Measurements from ENCODE around the gene TMEM178B. TPM values are rescaled to one million over a fixed set of nuclear protein-coding genes. Genes with fewer than 3 reads are reported as not detected.
"Not testable (repeated sequence)": the region's sequence is repeated elsewhere in the genome, so short reads cannot be mapped to it uniquely, and the experiment has no call there.

Gene TMEM178B
- total RNA-seq, 2 donors from 2014 or later, result 1.7 to 4.1 TPM

DNA sequence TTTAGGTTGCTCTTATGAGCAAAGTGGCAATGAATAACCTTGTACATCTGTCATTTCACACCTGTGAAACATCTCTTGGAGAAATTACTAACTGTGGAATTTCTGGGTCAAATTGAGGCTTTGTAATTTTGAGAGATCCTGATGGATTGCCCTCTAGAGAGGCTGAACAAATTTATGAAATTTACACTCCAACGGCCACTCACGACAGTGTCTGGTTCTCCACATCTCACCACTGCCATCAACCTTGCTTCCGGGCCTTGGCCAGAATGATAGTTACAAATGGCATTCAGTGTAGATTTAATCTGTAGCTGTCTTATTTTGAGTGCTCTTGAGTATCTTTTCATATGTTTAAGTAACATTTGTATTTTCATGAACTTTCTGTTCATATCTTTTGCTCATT lies 117.4 kb downstream of the TMEM178B start:
- TF ChIP-seq, protein P1, sequence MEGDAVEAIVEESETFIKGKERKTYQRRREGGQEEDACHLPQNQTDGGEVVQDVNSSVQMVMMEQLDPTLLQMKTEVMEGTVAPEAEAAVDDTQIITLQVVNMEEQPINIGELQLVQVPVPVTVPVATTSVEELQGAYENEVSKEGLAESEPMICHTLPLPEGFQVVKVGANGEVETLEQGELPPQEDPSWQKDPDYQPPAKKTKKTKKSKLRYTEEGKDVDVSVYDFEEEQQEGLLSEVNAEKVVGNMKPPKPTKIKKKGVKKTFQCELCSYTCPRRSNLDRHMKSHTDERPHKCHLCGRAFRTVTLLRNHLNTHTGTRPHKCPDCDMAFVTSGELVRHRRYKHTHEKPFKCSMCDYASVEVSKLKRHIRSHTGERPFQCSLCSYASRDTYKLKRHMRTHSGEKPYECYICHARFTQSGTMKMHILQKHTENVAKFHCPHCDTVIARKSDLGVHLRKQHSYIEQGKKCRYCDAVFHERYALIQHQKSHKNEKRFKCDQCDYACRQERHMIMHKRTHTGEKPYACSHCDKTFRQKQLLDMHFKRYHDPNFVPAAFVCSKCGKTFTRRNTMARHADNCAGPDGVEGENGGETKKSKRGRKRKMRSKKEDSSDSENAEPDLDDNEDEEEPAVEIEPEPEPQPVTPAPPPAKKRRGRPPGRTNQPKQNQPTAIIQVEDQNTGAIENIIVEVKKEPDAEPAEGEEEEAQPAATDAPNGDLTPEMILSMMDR (conservative IDR thresholded peaks at IDR 0.05), result no peak
- Histone ChIP-seq H3K4me3 (ENCODE audit: low read length) (no peak overlapping the region), H3K9me3 (ENCODE audit: control insufficient read depth, low read length) (no peaks in the 10 kb centered on the region), H3K27me3 (ENCODE audit: control insufficient read depth, insufficient read depth, low read length, poor library complexity, severe bottlenecking) (no peaks in the 10 kb centered on the region), H3K9ac (ENCODE audit: extremely low read depth, low read length, poor library complexity, severe bottlenecking) (no peak overlapping the region), H3K36me3 (ENCODE audit: control insufficient read depth, insufficient read depth, low read length) (no peaks in the 10 kb centered on the region), H3K4me1 (ENCODE audit: control insufficient read depth, insufficient read depth, low read length) (no peaks in the 10 kb centered on the region), H3K27ac (ENCODE audit: low read depth, low read length) (no peak overlapping the region)
- no peak overlapping the region for H3K4me3 Mint-ChIP-seq
- no peak for DNase-seq
- H3K4me1 Mint-ChIP-seq, result peaks cover 4% of the 10 kb centered on the region
- WGBS, 2 experiments (ENCODE audit: insufficient coverage in 1 of 2, insufficient read length in 1 of 2), result 86 to 92% methylated on average over 2 to 3 of the region's 3 CpGs
- H3K27me3 Mint-ChIP-seq (ENCODE audit: insufficient read depth), result no peaks in the 10 kb centered on the region
- H3K36me3 Mint-ChIP-seq (ENCODE audit: low read depth), result no peaks in the 10 kb centered on the region
- no peaks in the 10 kb centered on the region for H3K9me3 Mint-ChIP-seq
- H3K27ac Mint-ChIP-seq, result no peak overlapping the region

DNA sequence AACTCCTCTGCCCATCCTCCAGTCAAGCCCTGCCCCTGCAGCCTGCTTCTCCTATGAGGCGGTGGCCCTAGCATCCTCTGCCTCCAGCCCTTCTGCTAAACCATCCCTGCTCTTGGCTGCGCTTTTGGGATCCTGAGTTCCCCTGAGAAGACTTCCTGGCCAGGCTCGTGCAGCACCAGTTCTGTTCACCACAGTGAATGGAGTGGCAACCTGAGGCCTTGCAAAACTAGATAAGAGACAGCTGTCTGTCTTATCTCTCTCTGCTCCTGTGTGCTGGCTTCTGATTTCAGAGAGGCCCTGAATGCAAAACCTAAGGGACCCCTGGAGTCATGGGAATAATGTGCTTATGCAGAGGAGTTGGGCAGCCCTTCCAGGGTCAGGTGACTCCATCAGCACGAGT lies 119.2 kb downstream of the TMEM178B start:
- no peak overlapping the region for H3K4me3 Mint-ChIP-seq
- no peak overlapping the region for H3K9ac ChIP-seq (ENCODE audit: extremely low read depth, low read length, poor library complexity, severe bottlenecking)
- no peaks in the 10 kb centered on the region for H3K4me1 ChIP-seq (ENCODE audit: control insufficient read depth, insufficient read depth, low read length)
- no peaks in the 10 kb centered on the region for H3K36me3 Mint-ChIP-seq (ENCODE audit: low read depth)
- no peak overlapping the region for H3K27ac Mint-ChIP-seq
- H3K36me3 ChIP-seq (ENCODE audit: control insufficient read depth, insufficient read depth, low read length), result no peaks in the 10 kb centered on the region
- no peaks in the 10 kb centered on the region for H3K9me3 Mint-ChIP-seq
- no peak overlapping the region for H3K27ac ChIP-seq (ENCODE audit: low read depth, low read length)
- H3K27me3 ChIP-seq (ENCODE audit: control insufficient read depth, insufficient read depth, low read length, poor library complexity, severe bottlenecking), result no peaks in the 10 kb centered on the region
- H3K27me3 Mint-ChIP-seq (ENCODE audit: insufficient read depth), result no peaks in the 10 kb centered on the region
- DNase-seq, result no peak
- H3K4me3 ChIP-seq (ENCODE audit: low read length), result no peak overlapping the region
- no peaks in the 10 kb centered on the region for H3K9me3 ChIP-seq (ENCODE audit: control insufficient read depth, low read length)
- TF ChIP-seq, protein P1 (conservative IDR thresholded peaks at IDR 0.05), result no peak
- 77 to 100% methylated on average over 1 to 4 of the region's 4 CpGs for WGBS, 2 experiments (ENCODE audit: insufficient coverage in 1 of 2, insufficient read length in 1 of 2)
- peaks cover 4% of the 10 kb centered on the region for H3K4me1 Mint-ChIP-seq

DNA sequence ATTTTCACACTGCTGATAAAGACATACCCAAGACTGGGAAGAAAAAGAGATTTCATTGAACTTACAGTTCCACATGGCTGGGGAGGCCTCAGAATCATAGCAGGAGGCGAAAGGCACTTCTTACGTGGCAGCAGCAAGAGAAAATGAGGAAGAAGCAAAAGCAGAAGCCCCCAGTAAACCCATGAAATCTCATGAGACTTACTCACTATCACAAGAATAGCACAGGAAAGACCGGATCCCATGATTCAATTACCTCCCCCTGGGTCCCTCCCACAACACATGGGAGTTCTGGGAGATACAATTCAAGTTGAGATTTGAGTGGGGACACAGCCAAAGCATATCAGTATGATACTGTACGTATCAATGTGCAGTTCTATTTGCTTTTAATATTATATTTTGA lies 121.9 kb downstream of the TMEM178B start:
- H3K9me3 ChIP-seq (ENCODE audit: control insufficient read depth, low read length); H3K4me1 Mint-ChIP-seq; H3K4me1 ChIP-seq (ENCODE audit: control insufficient read depth, insufficient read depth, low read length); H3K9ac ChIP-seq (ENCODE audit: extremely low read depth, low read length, poor library complexity, severe bottlenecking); H3K4me3 ChIP-seq (ENCODE audit: low read length); DNase-seq; H3K36me3 Mint-ChIP-seq (ENCODE audit: low read depth); H3K36me3 ChIP-seq (ENCODE audit: control insufficient read depth, insufficient read depth, low read length); H3K9me3 Mint-ChIP-seq; H3K27ac ChIP-seq (ENCODE audit: low read depth, low read length); H3K4me3 Mint-ChIP-seq; H3K27me3 Mint-ChIP-seq (ENCODE audit: insufficient read depth); H3K27ac Mint-ChIP-seq; H3K27me3 ChIP-seq (ENCODE audit: control insufficient read depth, insufficient read depth, low read length, poor library complexity, severe bottlenecking): not testable (repeated sequence)
- whole genome bisulfite sequencing, 2 experiments (ENCODE audit: insufficient coverage in 1 of 2, insufficient read length in 1 of 2), result 95 to 100% methylated on average over 1 to 3 of the region's 4 CpGs
